ENCODE measurements around the gene PDE4B. TPM values are rescaled to one million over a fixed set of nuclear protein-coding genes. Genes with fewer than 3 reads are reported as not detected.

Gene PDE4B
- total RNA-seq, 1 donor from 2014 or later = 3.8 TPM

GRCh38 chr1:65832296-65832695 lies 39.6 kb downstream of the PDE4B start:
- no peak for DNase-seq (ENCODE audit: low read depth)
- TF ChIP-seq, protein P1, sequence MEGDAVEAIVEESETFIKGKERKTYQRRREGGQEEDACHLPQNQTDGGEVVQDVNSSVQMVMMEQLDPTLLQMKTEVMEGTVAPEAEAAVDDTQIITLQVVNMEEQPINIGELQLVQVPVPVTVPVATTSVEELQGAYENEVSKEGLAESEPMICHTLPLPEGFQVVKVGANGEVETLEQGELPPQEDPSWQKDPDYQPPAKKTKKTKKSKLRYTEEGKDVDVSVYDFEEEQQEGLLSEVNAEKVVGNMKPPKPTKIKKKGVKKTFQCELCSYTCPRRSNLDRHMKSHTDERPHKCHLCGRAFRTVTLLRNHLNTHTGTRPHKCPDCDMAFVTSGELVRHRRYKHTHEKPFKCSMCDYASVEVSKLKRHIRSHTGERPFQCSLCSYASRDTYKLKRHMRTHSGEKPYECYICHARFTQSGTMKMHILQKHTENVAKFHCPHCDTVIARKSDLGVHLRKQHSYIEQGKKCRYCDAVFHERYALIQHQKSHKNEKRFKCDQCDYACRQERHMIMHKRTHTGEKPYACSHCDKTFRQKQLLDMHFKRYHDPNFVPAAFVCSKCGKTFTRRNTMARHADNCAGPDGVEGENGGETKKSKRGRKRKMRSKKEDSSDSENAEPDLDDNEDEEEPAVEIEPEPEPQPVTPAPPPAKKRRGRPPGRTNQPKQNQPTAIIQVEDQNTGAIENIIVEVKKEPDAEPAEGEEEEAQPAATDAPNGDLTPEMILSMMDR (conservative IDR thresholded peaks at IDR 0.05; ENCODE audit: low read depth, low read length) = no peak
- H3K4me3 ChIP-seq (ENCODE audit: low read depth, low read length) = no peak overlapping the region

GRCh38 chr1:65836686-65837085 lies 44.0 kb downstream of the PDE4B start:
- TF ChIP-seq, protein P1 (conservative IDR thresholded peaks at IDR 0.05; ENCODE audit: low read depth, low read length) = no peak
- no peak overlapping the region for H3K4me3 ChIP-seq (ENCODE audit: low read depth, low read length)
- DNase-seq (ENCODE audit: low read depth) = no peak

DNA sequence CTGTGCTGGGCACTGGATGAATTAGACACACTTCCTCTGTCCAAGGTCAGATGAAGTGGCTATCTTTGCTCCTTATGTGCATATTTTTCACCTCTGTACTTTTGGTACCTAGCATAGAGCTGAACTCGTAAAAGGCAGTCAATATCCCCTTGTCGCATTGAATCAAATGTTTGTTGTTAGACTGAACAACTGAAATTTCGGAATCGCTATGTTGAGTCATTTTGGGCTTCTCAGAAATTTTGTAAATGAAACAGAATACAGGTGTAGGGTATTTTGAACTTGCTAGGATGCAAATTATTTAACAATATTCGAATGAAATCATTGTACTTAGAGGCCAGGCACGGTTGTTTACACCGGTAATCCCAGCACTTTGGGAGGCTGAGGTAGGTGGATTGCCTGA lies 48.0 kb downstream of the PDE4B start:
- TF ChIP-seq, protein P1 (conservative IDR thresholded peaks at IDR 0.05; ENCODE audit: low read depth, low read length) = no peak
- DNase-seq (ENCODE audit: low read depth) = no peak
- H3K4me3 ChIP-seq (ENCODE audit: low read depth, low read length) = no peak overlapping the region

GRCh38 chr1:65844296-65844695 lies 51.6 kb downstream of the PDE4B start:
- TF ChIP-seq, protein P1 (conservative IDR thresholded peaks at IDR 0.05; ENCODE audit: low read depth, low read length) = no peak
- H3K4me3 ChIP-seq (ENCODE audit: low read depth, low read length) = no peak overlapping the region
- no peak for DNase-seq (ENCODE audit: low read depth)

GRCh38 chr1:65844821-65845534 lies 52.3 kb downstream of the PDE4B start:
- no peak overlapping the region for H3K4me3 ChIP-seq (ENCODE audit: low read depth, low read length)
- TF ChIP-seq, protein P1 (conservative IDR thresholded peaks at IDR 0.05; ENCODE audit: low read depth, low read length) = no peak
- no peak for DNase-seq (ENCODE audit: low read depth)

GRCh38 chr1:65845535-65846060 lies 52.9 kb downstream of the PDE4B start:
- no peak for DNase-seq (ENCODE audit: low read depth)
- TF ChIP-seq, protein P1 (conservative IDR thresholded peaks at IDR 0.05; ENCODE audit: low read depth, low read length) = no peak
- no peak overlapping the region for H3K4me3 ChIP-seq (ENCODE audit: low read depth, low read length)

DNA sequence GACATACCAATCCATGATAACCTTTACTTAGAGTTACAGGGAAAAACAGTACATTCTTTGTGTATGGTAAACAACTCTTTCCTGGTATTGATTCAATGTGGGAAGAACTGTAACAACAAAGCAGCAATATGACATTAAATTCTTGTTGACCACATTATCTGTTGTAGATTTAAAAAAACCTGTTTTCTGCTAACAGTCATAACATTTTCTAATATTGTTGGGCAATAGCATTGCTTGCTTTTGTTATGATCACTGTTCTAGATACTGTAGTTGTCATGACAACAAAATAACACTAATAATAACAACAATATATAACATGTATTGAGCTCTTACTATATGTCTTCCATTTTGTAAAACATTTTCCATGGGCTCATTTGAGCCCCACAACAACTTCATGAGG lies 54.2 kb downstream of the PDE4B start:
- DNase-seq (ENCODE audit: low read depth) = no peak
- no peak overlapping the region for H3K4me3 ChIP-seq (ENCODE audit: low read depth, low read length)
- TF ChIP-seq, protein P1 (conservative IDR thresholded peaks at IDR 0.05; ENCODE audit: low read depth, low read length) = no peak

All from epithelial cell of proximal tubule (primary cell).